Measurements from ENCODE around the gene PLIN1.
"Not testable (repeated sequence)": the region's sequence is repeated elsewhere in the genome, so short reads cannot be mapped to it uniquely, and the experiment has no call there.

Gene PLIN1

GRCh38 chr15:89679212-89679611 lies at the start of gene PLIN1:
TSS of gene PLIN1 (minus strand) at chr15:89679367. CDS start at chr15:89677489, 1,878 bp downstream.
- no peak for DNase-seq (ENCODE audit: low read depth in 2 of 2)

- DNase-seq (ENCODE audit: low read depth in 2 of 2), result no peak
Observed at GRCh38 chr15:89728254-89728653, 49.1 kb upstream of the PLIN1 start.

- DNase-seq (ENCODE audit: low read depth in 2 of 2), result no peak
Observed at GRCh38 chr15:89725064-89725463, 45.9 kb upstream of the PLIN1 start.

GRCh38 chr15:89724621-89725020 lies 45.5 kb upstream of the PLIN1 start:
- DNase-seq (ENCODE audit: low read depth in 2 of 2), result no peak

- DNase-seq (ENCODE audit: low read depth in 2 of 2), result no peak
Observed at GRCh38 chr15:89723031-89723430, 43.9 kb upstream of the PLIN1 start.

- no peak for DNase-seq (ENCODE audit: low read depth in 2 of 2)
Observed at GRCh38 chr15:89714775-89715174, 35.6 kb upstream of the PLIN1 start.

- no peak for DNase-seq (ENCODE audit: low read depth in 2 of 2)
Observed at GRCh38 chr15:89707577-89707976, 28.4 kb upstream of the PLIN1 start.

GRCh38 chr15:89704411-89704810 lies 25.2 kb upstream of the PLIN1 start:
- no peak for DNase-seq (ENCODE audit: low read depth in 2 of 2)

GRCh38 chr15:89695198-89695597 lies 16.0 kb upstream of the PLIN1 start:
- DNase-seq (ENCODE audit: low read depth in 2 of 2), result no peak

GRCh38 chr15:89693696-89694095 lies 14.5 kb upstream of the PLIN1 start:
- DNase-seq (ENCODE audit: low read depth in 2 of 2), result no peak

GRCh38 chr15:89693091-89693490 lies 13.9 kb upstream of the PLIN1 start:
- DNase-seq (ENCODE audit: low read depth in 2 of 2), result no peak

- peak; percentile 64 to 74 for DNase-seq (ENCODE audit: low read depth in 2 of 2)
Observed at GRCh38 chr15:89690276-89691218, 11.4 kb upstream of the PLIN1 start, which contains the start of the genes PEX11A and WDR93. TSS of gene PEX11A (minus strand) at chr15:89690754. CDS start at chr15:89690632, 122 bp downstream. TSS of gene WDR93 (plus strand) at chr15:89690811. CDS start at chr15:89701747, 10,936 bp downstream.

- not testable (repeated sequence) for DNase-seq (ENCODE audit: low read depth in 2 of 2)
Observed at GRCh38 chr15:89689930-89690275, 10.7 kb upstream of the PLIN1 start.

- no peak for DNase-seq (ENCODE audit: low read depth in 2 of 2)
Observed at GRCh38 chr15:89686522-89686921, 7.4 kb upstream of the PLIN1 start.

GRCh38 chr15:89685995-89686394 lies 6.8 kb upstream of the PLIN1 start:
- DNase-seq (ENCODE audit: low read depth in 2 of 2), result no peak

GRCh38 chr15:89681146-89681545 lies 2.0 kb upstream of the PLIN1 start:
- no peak for DNase-seq (ENCODE audit: low read depth in 2 of 2)

GRCh38 chr15:89680282-89680873 lies 1.2 kb upstream of the PLIN1 start:
- no peak for DNase-seq (ENCODE audit: low read depth in 2 of 2)

GRCh38 chr15:89677381-89677780 lies 1.8 kb downstream of the PLIN1 start:
- no peak for DNase-seq (ENCODE audit: low read depth in 2 of 2)

- no peak for DNase-seq (ENCODE audit: low read depth in 2 of 2)
Observed at GRCh38 chr15:89675606-89676005, 3.6 kb downstream of the PLIN1 start.

- DNase-seq (ENCODE audit: low read depth in 2 of 2), result no peak
Observed at GRCh38 chr15:89674526-89674925, 4.6 kb downstream of the PLIN1 start.

GRCh38 chr15:89673165-89673512 lies 6.0 kb downstream of the PLIN1 start:
- DNase-seq (ENCODE audit: low read depth in 2 of 2), result no peak

- no peak for DNase-seq (ENCODE audit: low read depth in 2 of 2)
Observed at GRCh38 chr15:89672221-89673164, 6.7 kb downstream of the PLIN1 start.
